ENCODE results near the gene FRMD4B.

FRMD4B gene

DNA sequence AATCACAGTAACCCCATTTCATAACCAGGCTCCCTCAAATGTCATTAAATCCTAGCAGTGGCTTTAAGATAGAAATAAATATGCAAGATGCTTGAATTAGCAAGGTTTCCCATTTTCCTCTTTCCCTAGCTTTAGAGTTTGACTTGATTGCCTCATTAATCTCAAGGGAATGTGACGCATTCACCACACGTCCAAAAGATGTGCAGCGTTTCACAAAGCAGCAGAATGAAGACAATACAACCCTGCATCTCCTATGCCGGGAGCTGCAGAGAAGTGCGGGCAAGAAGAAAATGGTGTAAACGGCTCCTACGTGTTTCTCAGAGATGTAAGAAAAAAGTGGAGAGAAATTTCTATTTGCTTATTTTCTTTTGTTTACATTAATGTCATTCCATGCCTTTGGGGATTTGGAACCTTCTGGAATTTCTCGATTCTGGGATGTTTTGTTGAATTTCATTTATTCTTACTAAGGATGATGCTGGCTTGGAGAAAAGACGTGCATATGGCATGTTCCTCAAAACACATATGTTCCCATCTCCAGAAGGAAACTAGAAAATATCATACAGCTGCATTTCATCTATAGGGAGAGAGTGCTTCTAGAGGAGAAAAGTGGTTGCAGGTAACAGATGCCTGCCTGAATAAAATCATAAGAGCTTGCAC, 27.8 kb upstream of the FRMD4B start:
- DNase-seq (ENCODE audit: low spot score in 2 of 2), result no peak
- Histone ChIP-seq H3K4me1 (0 out of 2 replicates have a peak, but pooled peaks cover 5% of the 10 kb centered on the region), H3K9me3 (no peaks in the 10 kb centered on the region), H3K36me3 (replicated peaks) (no peaks in the 10 kb centered on the region), H3K4me3 (no peak overlapping the region), H3K27me3 (ENCODE audit: low read depth) (no peaks in the 10 kb centered on the region)
- in situ Hi-C loops (cut with MboI; ENCODE audit: low sequenced_read_pairs), result loop anchor here (25.0 kb wide), 1 partner anchor 251 kb away; no protein-coding TSS in a partner anchor

DNA sequence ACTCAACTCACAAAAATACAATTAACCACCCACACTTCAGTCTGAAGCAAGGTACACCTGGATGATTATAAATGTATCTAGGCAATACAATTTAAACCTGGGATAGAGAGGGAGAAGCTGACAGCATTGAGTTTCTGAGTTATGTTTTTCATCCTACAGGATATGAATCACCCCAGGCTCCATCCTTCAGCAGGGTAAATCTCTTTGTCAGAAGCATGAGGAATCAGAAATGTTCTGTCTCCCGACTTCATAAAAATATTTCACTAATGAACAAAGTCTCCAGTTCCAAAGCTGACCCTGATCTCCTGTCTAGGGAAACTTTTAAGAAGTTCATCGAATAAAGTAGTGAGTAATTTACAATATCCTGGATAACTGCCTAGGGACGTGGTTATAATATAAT, 25.5 kb upstream of the FRMD4B start:
- H3K27me3 ChIP-seq (ENCODE audit: low read depth), result no peaks in the 10 kb centered on the region
- H3K4me3 ChIP-seq, result no peak overlapping the region
- no peaks in the 10 kb centered on the region for H3K4me1 ChIP-seq
- DNase-seq (ENCODE audit: low spot score in 2 of 2), result no peak
- in situ Hi-C loops (cut with MboI; ENCODE audit: low sequenced_read_pairs), result loop anchor here (25.0 kb wide), 1 partner anchor 249 kb away; no protein-coding TSS in a partner anchor
- no peaks in the 10 kb centered on the region for H3K9me3 ChIP-seq
- no peaks in the 10 kb centered on the region for H3K36me3 ChIP-seq (replicated peaks)

DNA sequence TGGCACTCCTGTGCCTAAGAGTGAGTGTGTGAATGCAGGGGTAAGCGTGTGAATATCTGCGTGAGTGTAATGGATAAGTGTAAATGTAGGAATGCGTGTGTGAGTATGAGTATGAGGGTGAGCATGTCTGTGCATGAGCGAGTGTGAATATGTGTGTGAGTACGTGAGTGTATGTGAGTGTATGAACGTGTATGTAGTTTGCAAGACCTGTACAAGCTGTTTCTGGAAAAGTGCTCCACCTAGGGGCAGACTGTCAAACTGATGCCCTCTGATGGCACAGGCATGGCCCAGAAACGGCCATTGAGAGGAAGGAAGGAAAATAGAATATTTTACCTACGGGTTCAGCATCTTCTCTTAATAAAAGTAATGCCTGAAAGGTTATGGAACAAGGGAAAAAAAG, 24.4 kb upstream of the FRMD4B start:
- Histone ChIP-seq H3K9me3 (no peaks in the 10 kb centered on the region; the same call in 1 of the 2 replicates), H3K36me3 (replicated peaks) (no peaks in the 10 kb centered on the region), H3K4me1 (no peaks in the 10 kb centered on the region), H3K4me3 (no peak overlapping the region), H3K27me3 (ENCODE audit: low read depth) (no peaks in the 10 kb centered on the region)
- in situ Hi-C loops (cut with MboI; ENCODE audit: low sequenced_read_pairs), result loop anchor here (25.0 kb wide), 1 partner anchor 248 kb away; no protein-coding TSS in a partner anchor
- peak; percentile 53 to 81 for DNase-seq (ENCODE audit: low spot score in 2 of 2)

DNA sequence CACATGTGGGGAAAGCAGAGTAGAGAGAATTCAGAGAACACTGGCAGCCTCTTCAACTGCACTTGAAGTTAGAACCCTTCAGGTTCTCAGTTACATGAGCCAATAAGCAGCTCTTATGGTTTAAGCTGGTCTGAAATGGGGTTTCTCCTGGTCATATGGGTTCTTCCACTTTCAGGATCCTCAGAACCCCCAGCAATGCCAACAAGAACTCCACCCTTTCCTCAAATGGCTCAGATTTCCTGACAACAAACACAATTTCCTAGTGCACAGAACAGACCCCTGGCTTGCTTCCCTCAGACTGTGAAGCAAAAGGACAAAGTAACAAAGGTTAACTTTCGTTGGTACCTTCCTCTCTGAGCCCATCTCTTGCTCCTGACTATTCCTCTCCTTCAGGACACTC, 23.9 kb upstream of the FRMD4B start:
- Histone ChIP-seq H3K36me3 (replicated peaks) (no peaks in the 10 kb centered on the region), H3K4me3 (no peak overlapping the region), H3K9me3 (no peaks in the 10 kb centered on the region; the same call in 1 of the 2 replicates), H3K4me1 (no peaks in the 10 kb centered on the region), H3K27me3 (ENCODE audit: low read depth) (no peaks in the 10 kb centered on the region)
- no peak for DNase-seq (ENCODE audit: low spot score in 2 of 2)
- in situ Hi-C loops (cut with MboI; ENCODE audit: low sequenced_read_pairs), result loop anchor here (25.0 kb wide), 1 partner anchor 248 kb away; no protein-coding TSS in a partner anchor

DNA sequence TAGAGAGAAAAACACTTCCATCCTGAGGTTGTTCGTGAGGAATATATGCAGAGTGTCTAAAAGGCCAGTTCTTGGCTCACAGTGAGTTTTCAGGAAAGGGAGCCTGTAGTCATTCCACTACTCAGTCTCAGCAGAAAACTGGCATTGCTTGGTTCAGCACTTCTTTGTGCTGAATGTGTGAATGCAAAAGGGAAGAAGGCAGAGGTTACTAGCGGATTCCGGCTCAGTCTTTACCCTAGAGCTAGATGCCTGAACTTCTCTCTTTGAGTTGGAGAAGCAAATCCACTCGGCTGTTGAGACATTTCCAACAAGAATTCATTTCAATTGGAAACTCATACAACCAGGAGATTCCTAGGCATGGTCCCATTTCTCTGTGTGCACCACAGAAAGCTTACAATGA, 23.1 kb upstream of the FRMD4B start:
- Histone ChIP-seq H3K36me3 (replicated peaks) (no peaks in the 10 kb centered on the region), H3K4me3 (no peak overlapping the region), H3K9me3 (no peaks in the 10 kb centered on the region; the same call in 1 of the 2 replicates), H3K4me1 (no peaks in the 10 kb centered on the region), H3K27me3 (ENCODE audit: low read depth) (no peaks in the 10 kb centered on the region)
- no peak for DNase-seq (ENCODE audit: low spot score in 2 of 2)
- in situ Hi-C loops (cut with MboI; ENCODE audit: low sequenced_read_pairs), result loop anchor here (25.0 kb wide), 1 partner anchor 247 kb away; no protein-coding TSS in a partner anchor

DNA sequence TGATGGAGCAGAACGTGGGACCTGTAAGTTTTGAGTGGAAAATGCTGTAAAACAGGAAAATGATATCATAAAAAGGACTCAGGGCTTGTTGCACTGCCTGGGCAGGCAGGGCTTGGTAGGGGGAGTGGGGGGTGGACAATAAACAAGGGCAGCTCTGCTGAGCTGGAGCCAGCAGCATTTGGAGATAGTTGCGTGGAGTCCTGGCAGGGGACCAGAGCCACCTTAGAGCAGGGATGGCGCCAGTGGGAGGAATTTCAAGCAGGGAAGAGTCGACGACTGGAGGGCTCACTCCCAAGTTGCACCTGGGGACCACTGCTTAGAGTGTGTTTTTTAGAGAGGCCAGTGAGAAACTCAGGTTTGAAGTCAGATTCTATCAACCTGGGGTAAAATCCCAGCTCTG, 22.7 kb upstream of the FRMD4B start:
- Histone ChIP-seq H3K27me3 (ENCODE audit: low read depth) (no peaks in the 10 kb centered on the region), H3K36me3 (replicated peaks) (no peaks in the 10 kb centered on the region), H3K4me1 (no peaks in the 10 kb centered on the region), H3K4me3 (no peak overlapping the region), H3K9me3 (no peaks in the 10 kb centered on the region; the same call in 1 of the 2 replicates)
- in situ Hi-C loops (cut with MboI; ENCODE audit: low sequenced_read_pairs), result loop anchor here (25.0 kb wide), 1 partner anchor 246 kb away; no protein-coding TSS in a partner anchor
- DNase-seq (ENCODE audit: low spot score in 2 of 2), result no peak

DNA sequence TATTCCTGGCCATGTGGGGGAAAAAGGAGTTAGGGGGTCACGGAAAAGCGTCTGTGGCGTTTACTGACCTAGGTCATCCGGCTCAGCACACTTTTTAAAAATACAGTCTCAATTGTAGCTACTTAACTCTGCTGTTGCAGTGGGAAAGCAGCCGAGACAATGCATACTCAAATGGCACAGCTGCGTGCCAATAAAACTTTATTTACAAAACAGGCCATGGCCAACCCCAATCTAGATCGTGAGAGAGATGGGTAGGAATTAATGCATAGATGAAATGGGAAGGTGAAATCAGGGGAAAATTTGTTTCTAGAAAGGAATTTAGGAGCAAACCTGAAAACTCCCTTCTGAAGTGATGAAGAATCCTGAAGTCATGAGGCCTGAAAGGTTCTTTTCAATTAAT, 22.0 kb upstream of the FRMD4B start:
- Histone ChIP-seq H3K36me3 (replicated peaks) (no peaks in the 10 kb centered on the region), H3K9me3 (no peaks in the 10 kb centered on the region; the same call in 1 of the 2 replicates), H3K4me1 (no peaks in the 10 kb centered on the region), H3K4me3 (no peak overlapping the region), H3K27me3 (ENCODE audit: low read depth) (no peaks in the 10 kb centered on the region)
- no peak for DNase-seq (ENCODE audit: low spot score in 2 of 2)
- in situ Hi-C loops (cut with MboI; ENCODE audit: low sequenced_read_pairs), result loop anchor here (25.0 kb wide), 1 partner anchor 246 kb away; no protein-coding TSS in a partner anchor

DNA sequence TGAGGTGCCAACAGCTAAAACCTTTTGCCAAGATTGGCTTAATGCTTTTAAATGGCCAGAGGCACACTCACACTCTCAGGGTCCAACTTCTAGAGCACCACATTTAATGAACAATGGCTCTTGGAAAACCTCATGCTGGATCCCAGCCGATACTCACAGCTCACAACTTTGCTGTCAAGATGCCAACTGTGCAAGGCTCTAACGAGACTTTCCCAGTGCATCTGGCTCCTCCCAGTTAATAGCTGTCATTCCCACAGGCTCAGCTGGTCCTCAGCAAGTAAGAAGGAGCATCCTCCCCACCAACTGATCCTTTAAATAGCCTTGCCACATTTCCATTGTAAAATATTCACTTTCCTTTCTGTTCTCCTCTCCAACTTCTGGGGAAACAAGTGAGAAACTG, 20.3 kb upstream of the FRMD4B start:
- no peak for DNase-seq (ENCODE audit: low spot score in 2 of 2)
- in situ Hi-C loops (cut with MboI; ENCODE audit: low sequenced_read_pairs), result loop anchor here (25.0 kb wide), 1 partner anchor 244 kb away; no protein-coding TSS in a partner anchor
- H3K36me3 ChIP-seq (replicated peaks), result no peaks in the 10 kb centered on the region
- H3K4me1 ChIP-seq, result no peaks in the 10 kb centered on the region
- H3K27me3 ChIP-seq (ENCODE audit: low read depth), result no peaks in the 10 kb centered on the region
- no peak overlapping the region for H3K4me3 ChIP-seq
- no peaks in the 10 kb centered on the region; the same call in 1 of the 2 replicates for H3K9me3 ChIP-seq

DNA sequence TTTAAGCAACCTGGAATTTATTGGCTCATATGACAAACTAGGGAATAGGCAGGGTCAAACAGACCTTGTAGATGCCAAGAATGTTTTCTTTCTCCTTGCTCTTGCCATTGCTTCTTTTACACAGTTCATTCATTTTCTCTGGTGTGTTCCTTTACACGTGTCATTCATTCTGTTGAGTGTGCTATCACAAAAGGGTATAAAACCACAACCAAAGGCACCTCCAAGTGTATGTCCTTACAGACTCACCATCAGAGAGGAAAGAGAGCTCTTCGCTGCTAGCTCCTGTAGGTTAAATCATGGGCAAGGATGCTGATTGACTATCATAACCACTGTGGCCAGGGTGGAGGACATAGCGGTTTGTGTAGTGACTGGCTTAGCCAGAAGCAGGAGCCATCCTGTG, 19.2 kb upstream of the FRMD4B start:
- no peak for DNase-seq (ENCODE audit: low spot score in 2 of 2)
- in situ Hi-C loops (cut with MboI; ENCODE audit: low sequenced_read_pairs), result loop anchor here (25.0 kb wide), 1 partner anchor 243 kb away; no protein-coding TSS in a partner anchor
- Histone ChIP-seq H3K36me3 (replicated peaks) (no peaks in the 10 kb centered on the region), H3K4me3 (no peak overlapping the region), H3K4me1 (no peaks in the 10 kb centered on the region), H3K9me3 (no peaks in the 10 kb centered on the region; the same call in 1 of the 2 replicates), H3K27me3 (ENCODE audit: low read depth) (no peaks in the 10 kb centered on the region)

DNA sequence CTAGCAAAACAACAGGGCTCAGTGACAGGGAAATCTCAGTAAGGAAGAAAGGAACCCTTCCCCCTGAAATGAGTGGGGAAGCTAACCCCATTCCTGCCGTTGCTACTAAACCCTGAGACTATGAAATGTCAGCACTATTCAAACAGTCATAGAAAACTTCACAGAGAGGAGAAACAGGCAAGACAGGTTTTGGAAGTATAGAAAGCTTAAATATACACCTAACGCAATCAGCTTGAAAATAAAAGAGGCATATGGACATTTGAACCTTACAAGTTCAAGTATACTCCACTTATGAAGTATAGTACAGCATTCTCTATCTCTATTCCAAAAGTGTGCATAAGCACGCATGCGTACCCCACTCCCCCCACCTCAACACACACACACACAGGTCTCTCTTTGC, 17.6 kb upstream of the FRMD4B start:
- in situ Hi-C loops (cut with MboI; ENCODE audit: low sequenced_read_pairs), result loop anchor here (25.0 kb wide), 1 partner anchor 241 kb away; no protein-coding TSS in a partner anchor
- no peaks in the 10 kb centered on the region for H3K4me1 ChIP-seq
- H3K4me3 ChIP-seq, result no peak overlapping the region
- H3K36me3 ChIP-seq (replicated peaks), result no peaks in the 10 kb centered on the region
- no peaks in the 10 kb centered on the region; the same call in 1 of the 2 replicates for H3K9me3 ChIP-seq
- no peak for DNase-seq (ENCODE audit: low spot score in 2 of 2)
- no peaks in the 10 kb centered on the region for H3K27me3 ChIP-seq (ENCODE audit: low read depth)

DNA sequence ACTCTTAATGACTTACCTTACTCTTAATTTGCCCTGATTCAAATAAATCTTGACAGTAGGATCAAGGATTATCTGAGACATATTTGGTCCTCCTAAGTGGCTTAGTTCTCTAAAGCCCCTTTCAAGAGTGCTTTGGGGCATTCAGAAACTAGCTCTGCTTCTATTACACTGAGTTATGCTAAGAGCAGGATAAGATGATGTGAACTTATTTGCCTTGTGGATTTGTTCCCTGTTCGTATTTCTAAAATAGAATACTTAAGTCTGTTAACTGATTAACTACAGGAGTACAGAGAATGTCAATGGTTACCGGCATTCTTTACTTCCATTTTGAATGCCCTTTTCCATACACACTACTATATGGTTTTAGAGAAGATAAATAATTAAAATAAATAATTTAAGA, 14.8 kb upstream of the FRMD4B start:
- H3K36me3 ChIP-seq (replicated peaks), result no peaks in the 10 kb centered on the region
- no peaks in the 10 kb centered on the region for H3K4me1 ChIP-seq
- H3K27me3 ChIP-seq (ENCODE audit: low read depth), result no peaks in the 10 kb centered on the region
- no peaks in the 10 kb centered on the region; the same call in 1 of the 2 replicates for H3K9me3 ChIP-seq
- H3K4me3 ChIP-seq, result no peak overlapping the region
- DNase-seq (ENCODE audit: low spot score in 2 of 2), result no peak
- in situ Hi-C loops (cut with MboI; ENCODE audit: low sequenced_read_pairs), result loop anchor here (25.0 kb wide), 1 partner anchor 238 kb away; no protein-coding TSS in a partner anchor

DNA sequence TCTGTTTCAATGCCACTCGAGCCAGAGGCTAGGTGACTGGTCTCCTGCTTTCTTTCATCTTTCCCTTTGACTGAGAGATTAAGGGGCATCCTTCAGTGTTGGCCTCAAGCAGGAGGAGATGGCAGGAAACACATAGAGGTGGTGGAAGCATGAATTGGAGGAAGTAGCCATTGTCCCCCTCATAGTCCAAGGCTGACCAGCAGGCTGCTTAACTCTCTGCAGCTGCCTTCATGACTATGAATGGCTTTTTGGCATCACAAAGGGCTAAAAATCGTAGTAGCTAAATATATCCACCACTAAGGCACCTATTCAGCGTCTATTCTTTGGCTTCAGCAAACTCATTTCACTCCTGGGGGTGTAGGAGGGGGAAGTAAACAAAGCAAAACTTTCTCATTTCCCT, 7.0 kb upstream of the FRMD4B start:
- H3K9me3 ChIP-seq, result no peaks in the 10 kb centered on the region
- no peak for DNase-seq (ENCODE audit: low spot score in 2 of 2)
- in situ Hi-C loops (cut with MboI; ENCODE audit: low sequenced_read_pairs), result no loop called here
- no peaks in the 10 kb centered on the region for H3K4me1 ChIP-seq
- no peaks in the 10 kb centered on the region for H3K36me3 ChIP-seq (replicated peaks)
- no peaks in the 10 kb centered on the region for H3K27me3 ChIP-seq (ENCODE audit: low read depth)
- H3K4me3 ChIP-seq, result no peak overlapping the region

DNA sequence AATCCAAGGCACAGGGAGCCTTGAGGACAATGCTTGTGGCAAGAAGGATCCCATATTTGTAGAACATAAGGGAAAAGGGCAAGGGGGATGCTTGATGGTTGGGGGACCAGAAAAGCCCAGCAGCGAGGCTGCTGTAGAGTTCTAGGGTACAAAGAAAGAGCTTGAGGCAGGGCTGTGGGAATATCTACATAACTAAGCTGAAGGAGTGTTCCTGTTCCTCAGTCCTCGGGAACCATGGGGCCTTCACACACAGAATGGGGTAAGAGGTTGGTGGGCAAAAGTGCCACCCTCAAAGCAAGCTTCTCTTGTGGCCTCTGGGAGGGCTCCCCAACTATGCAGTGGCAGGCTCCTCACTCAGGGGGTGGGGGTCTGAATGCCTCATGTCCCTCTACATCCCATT, 6.5 kb upstream of the FRMD4B start:
- Histone ChIP-seq H3K9me3 (no peaks in the 10 kb centered on the region), H3K27me3 (ENCODE audit: low read depth) (no peaks in the 10 kb centered on the region), H3K4me1 (no peaks in the 10 kb centered on the region), H3K36me3 (replicated peaks) (no peaks in the 10 kb centered on the region), H3K4me3 (no peak overlapping the region)
- no peak for DNase-seq (ENCODE audit: low spot score in 2 of 2)
- in situ Hi-C loops (cut with MboI; ENCODE audit: low sequenced_read_pairs), result no loop called here

DNA sequence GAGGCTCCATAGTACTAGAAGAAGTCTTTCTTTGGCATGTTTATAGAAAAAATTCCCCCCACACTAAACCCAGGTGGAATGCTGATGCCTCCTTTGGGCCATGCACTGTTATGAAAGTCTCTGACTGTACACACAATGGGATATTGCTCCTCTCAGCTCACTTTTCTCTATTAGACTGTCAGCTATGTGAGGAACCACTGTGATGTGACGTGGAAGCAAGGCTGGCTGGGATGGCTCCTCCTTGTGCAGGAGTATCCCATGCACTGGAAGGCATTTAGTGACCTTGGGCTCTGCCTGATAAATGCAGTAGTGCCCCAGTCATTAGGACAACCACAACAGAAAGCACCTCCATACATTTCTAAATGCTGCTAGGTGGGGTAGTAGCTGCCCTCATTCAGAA, 5.7 kb upstream of the FRMD4B start:
- Histone ChIP-seq H3K36me3 (replicated peaks) (no peaks in the 10 kb centered on the region), H3K4me3 (no peak overlapping the region), H3K27me3 (ENCODE audit: low read depth) (no peaks in the 10 kb centered on the region), H3K9me3 (no peaks in the 10 kb centered on the region), H3K4me1 (no peaks in the 10 kb centered on the region)
- no peak for DNase-seq (ENCODE audit: low spot score in 2 of 2)
- in situ Hi-C loops (cut with MboI; ENCODE audit: low sequenced_read_pairs), result no loop called here

Measured in HAP-1 (cell line).